HepG2 (cell line): Measurements from ENCODE around the gene RNH1. TPM values are rescaled to one million over a fixed set of nuclear protein-coding genes. Genes with fewer than 3 reads are reported as not detected.

Experiments
- ATAC-seq: fragments of 200-7000 bp; cut with Tn5 transposase; 3 replicates; pipeline ENCODE4 v1.9.1; 2020; ENCODE audit warnings: mild to moderate bottlenecking, moderate library complexity
- BruUV-seq: library from RNA; stranded (reverse); fragments of 400-500 nt; replicated peaks from 2 replicates; lab custom pipeline; 2021; lab: Mats Ljungman, UMichigan
- CTCF ChIA-PET: fragments of 300-600 bp; formaldehyde crosslinking; extraction: SDS; loops from one replicate; lab custom pipeline; 2021; ENCODE audit warnings: low total read pairs, inconsistent platforms, low intra/inter-chr PET ratio; lab: Yijun Ruan, JAX
- POLR2A ChIA-PET: fragments of 350-600 bp; sonication (Branson Sonifier 250); formaldehyde crosslinking; loops from one replicate; lab custom pipeline; 2020; ENCODE audit warnings: antibody characterized with exemption, inconsistent platforms; lab: Yijun Ruan, JAX
- DNase-seq: peaks from one replicate; pipeline ENCODE4 v3.0.0-alpha.2; 2015; ENCODE audit warnings: low spot score
- FAIRE-seq: peaks from 3 replicates; lab custom pipeline; 2011; peaks lifted over from hg19 to GRCh38; lab: Jason Lieb, UNC
- H2AFZ ChIP-seq: one replicate; pipeline ENCODE4 v1.6.1; 2011; ENCODE audit warnings: low read length, inconsistent platforms
- H3K27ac ChIP-seq: fragments of 300-600 bp; 3 replicates; pipeline ENCODE4 v1.8.0; 2011; ENCODE audit warnings: mixed run types, mild to moderate bottlenecking, mixed read lengths, low read length, inconsistent platforms; ENCODE audit not compliant: insufficient read depth; ENCODE audit errors: extremely low read length
- H3K27me3 ChIP-seq, 2 experiments: fragments of 200-600 bp in 1 of 2; 2 replicates in 1 of 2; 3 replicates in 1 of 2; pipeline versions ENCODE4 v1.6.0 to v1.8.0; 2011; ENCODE audit warnings: low read length in 2 of 2, mild to moderate bottlenecking in 2 of 2, moderate library complexity in 2 of 2, inconsistent platforms in 1 of 2; ENCODE audit not compliant: insufficient read depth in 2 of 2, control insufficient read depth in 1 of 2
- H3K36me3 ChIP-seq, 2 experiments: fragments of 200-600 bp in 1 of 2; replicated peaks in 1 of 2; 2 replicates in 1 of 2; 3 replicates in 1 of 2; pipeline versions ENCODE4 v1.5.1 to v1.8.0; 2011; ENCODE audit warnings: low read length in 2 of 2, inconsistent platforms in 1 of 2; ENCODE audit not compliant: insufficient read depth in 2 of 2, control insufficient read depth in 1 of 2
- H3K4me1 ChIP-seq: 2 replicates; pipeline ENCODE4 v1.5.1; 2012; ENCODE audit warnings: low read length, inconsistent platforms; ENCODE audit not compliant: insufficient read depth
- H3K4me2 ChIP-seq: 2 replicates; pipeline ENCODE4 v1.6.0; 2011; ENCODE audit warnings: low read depth, low read length, inconsistent platforms
- H3K4me3 ChIP-seq, 3 experiments: fragments of 200-600 bp in 1 of 3; sonication (generic), shearing (Covaris generic) in 1 of 3; replicated peaks in 1 of 3; 2 replicates each; pipeline ENCODE4 v1.5.1; 2011 to 2016; ENCODE audit warnings: low read length in 3 of 3, inconsistent platforms in 2 of 3, low read depth in 2 of 3, mild to moderate bottlenecking in 2 of 3, control low read depth in 1 of 3, mixed read lengths in 1 of 3; ENCODE audit not compliant: insufficient read depth in 1 of 3
- H3K79me2 ChIP-seq: one replicate; pipeline ENCODE4 v1.6.1; 2011; ENCODE audit warnings: low read length, inconsistent platforms; ENCODE audit not compliant: insufficient read depth
- H3K9ac ChIP-seq: 2 replicates; pipeline ENCODE4 v1.6.0; 2011; ENCODE audit warnings: mild to moderate bottlenecking, low read depth, low read length, inconsistent platforms; ENCODE audit not compliant: insufficient read depth
- H3K9me3 ChIP-seq: 2 replicates; pipeline ENCODE4 v1.5.1; 2012; ENCODE audit warnings: mild to moderate bottlenecking, low read length
- H4K20me1 ChIP-seq: 2 replicates; pipeline ENCODE4 v1.6.0; 2011; ENCODE audit warnings: inconsistent platforms, mild to moderate bottlenecking, low read length, moderate library complexity; ENCODE audit not compliant: insufficient read depth
- CC2D1A ChIP-seq: sonication (generic); formaldehyde crosslinking; IDR thresholded peaks from 2 replicates; pipeline ENCODE4 v1.8.1; 2023; ENCODE audit warnings: mild to moderate bottlenecking, missing genetic modification reagents
- GTF3A ChIP-seq: sonication (generic); formaldehyde crosslinking; conservative IDR thresholded peaks from 2 replicates; pipeline ENCODE4 v1.4.0; 2020; ENCODE audit warnings: mild to moderate bottlenecking, missing genetic modification reagents
- JARID2 ChIP-seq: sonication (generic); formaldehyde crosslinking; IDR thresholded peaks from 2 replicates; pipeline ENCODE4 v1.8.1; 2023; ENCODE audit warnings: missing genetic modification reagents, inconsistent platforms; ENCODE audit not compliant: insufficient replicate concordance
- MEF2D ChIP-seq: sonication (generic); formaldehyde crosslinking; IDR thresholded peaks from 2 replicates; pipeline ENCODE4 v1.5.1; 2020; ENCODE audit warnings: mild to moderate bottlenecking, missing genetic modification reagents
- NCOA1 ChIP-seq: sonication (generic); formaldehyde crosslinking; IDR thresholded peaks from 2 replicates; pipeline ENCODE4 v1.9.0; 2021; ENCODE audit warnings: missing genetic modification reagents
- NFE2L2 ChIP-seq: fragments of 150-350 bp; IDR thresholded peaks from 2 replicates; pipeline ENCODE4 v1.6.1; 2014; ENCODE audit warnings: low read length
- PLRG1 ChIP-seq: fragments of 450-650 bp; conservative IDR thresholded peaks from 2 replicates; pipeline ENCODE4 v1.6.1; 2016
- SIN3A ChIP-seq: IDR thresholded peaks from 2 replicates; pipeline ENCODE4 v1.6.1; 2011; ENCODE audit warnings: low read depth, mild to moderate bottlenecking, control low read depth, low read length, borderline replicate concordance
- SRSF1 ChIP-seq: fragments of 200-400 bp; formaldehyde crosslinking; optimal IDR thresholded peaks from 2 replicates; pipeline ENCODE3; 2017; ENCODE audit warnings: mild to moderate bottlenecking, low read depth, low read length, moderate library complexity
- TCF7 ChIP-seq: sonication (generic); IDR thresholded peaks from 2 replicates; pipeline ENCODE4 v1.6.1; 2016; ENCODE audit warnings: antibody characterized with exemption, low read depth
- ZNF230 ChIP-seq: sonication (generic); formaldehyde crosslinking; IDR thresholded peaks from 2 replicates; pipeline ENCODE4 v1.4.0; 2020; ENCODE audit warnings: mild to moderate bottlenecking, missing genetic modification reagents
- ZNF510 ChIP-seq: sonication (generic); formaldehyde crosslinking; IDR thresholded peaks from 2 replicates; pipeline ENCODE4 v1.4.0; 2020; ENCODE audit warnings: low read depth, mild to moderate bottlenecking, missing genetic modification reagents
- ZNF619 ChIP-seq: sonication (generic); formaldehyde crosslinking; IDR thresholded peaks from 2 replicates; pipeline ENCODE4 v1.4.0; 2020; ENCODE audit warnings: mild to moderate bottlenecking, missing genetic modification reagents
- ZNF737 ChIP-seq: sonication (generic); formaldehyde crosslinking; IDR thresholded peaks from 2 replicates; pipeline ENCODE4 v1.5.0; 2020; ENCODE audit warnings: missing genetic modification reagents, mild to moderate bottlenecking, borderline replicate concordance
- WGBS: methylation state at CpG from one replicate; pipeline ENCODE4 v1.1.6; 2017; ENCODE audit warnings: low lambda C conversion rate; 5-methylcytosine and 5-hydroxymethylcytosine counted together
- in situ Hi-C: cut with HindIII; loops from 2 replicates; pipeline ENCODE4 v1.10.0; 2017; ENCODE audit warnings: low pct_unique_long_range_greater_than_20kb; ENCODE audit not compliant: extremely low pct_ligation_motif_present
- intact Hi-C: fragments of 100-400 bp; cut with micrococcal nuclease; formaldehyde crosslinking; loops from one replicate; pipeline ENCODE4 v1.10.0; 2022; ENCODE audit not compliant: unreplicated experiment
- polyA plus RNA-seq, 8 experiments: library from polyadenylated mRNA; depleted of rRNA in 3 of 8; stranded (reverse) in 7 of 8; unstranded in 1 of 8; fragments of >200 nt; fragmentation: Illumina TruSeq in 4 of 8; extraction: Trizol in 4 of 8; gene quantifications; 2 replicates each; pipeline versions ENCODE4 v1.2.1 to v1.2.3, GENCODE V29; 2011 to 2016; ENCODE audit warnings: low read depth in 4 of 8, missing spikeins in 1 of 8, mixed read lengths in 1 of 8; ENCODE audit not compliant: insufficient read depth in 1 of 8
- total RNA-seq, 5 experiments: library from RNA; depleted of rRNA; stranded (reverse); fragments of >200 nt; fragmentation: Illumina TruSeq; extraction: Trizol; gene quantifications; 2 replicates each; pipeline ENCODE4 v1.2.3, GENCODE V29; 2016; ENCODE audit warnings: low read depth in 1 of 5
- TF ChIP-seq, protein P1 (sequence below): sonication (generic); formaldehyde crosslinking; IDR thresholded peaks from 2 replicates; pipeline ENCODE4 v1.4.0; 2020; ENCODE audit warnings: missing genetic modification reagents
- TF ChIP-seq, protein P2 (sequence below): IDR thresholded peaks from 2 replicates; pipeline ENCODE4 v1.6.1; 2016
- TF ChIP-seq, protein P3 (sequence below): IDR thresholded peaks from 2 replicates; pipeline ENCODE4 v1.6.1; 2016; ENCODE audit warnings: low read depth, missing genetic modification reagents, missing compliant biosample characterization

Gene RNH1
- total and polyA plus RNA-seq, 2 of the 13 experiments (the other 11 are each of a cell fraction or from before 2014, with no cell fraction given): 36.0 to 74.1 TPM

DNA sequence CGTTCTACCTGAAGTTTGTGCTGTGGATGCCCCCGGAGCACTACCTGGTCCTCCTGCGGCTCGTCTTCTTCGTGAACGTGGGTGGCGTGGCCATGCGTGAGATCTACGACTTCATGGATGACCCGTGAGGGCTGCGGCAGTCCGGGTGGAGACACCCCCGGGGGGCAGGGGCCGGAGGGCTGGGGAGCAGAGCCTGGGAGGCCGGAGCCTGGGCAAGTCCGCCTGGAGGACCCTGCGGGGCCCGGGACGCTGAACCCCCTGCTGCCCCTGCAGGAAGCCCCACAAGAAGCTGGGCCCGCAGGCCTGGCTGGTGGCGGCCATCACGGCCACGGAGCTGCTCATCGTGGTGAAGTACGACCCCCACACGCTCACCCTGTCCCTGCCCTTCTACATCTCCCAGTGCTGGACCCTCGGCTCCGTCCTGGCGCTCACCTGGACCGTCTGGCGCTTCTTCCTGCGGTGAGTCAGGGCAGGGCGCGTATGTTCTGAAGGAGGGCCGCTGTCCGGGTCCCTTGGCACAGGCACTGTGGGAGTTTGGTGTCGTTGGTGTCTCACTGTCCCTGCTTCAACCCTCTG, 17.3 kb downstream of the RNH1 start:
- no peaks in the 10 kb centered on the region for H3K4me1 ChIP-seq
- BruUV-seq: no TSS peak
- no peak overlapping the region for H2AFZ ChIP-seq
- H3K9me3 ChIP-seq: no peaks in the 10 kb centered on the region
- no peaks in the 10 kb centered on the region for H4K20me1 ChIP-seq
- H3K27ac ChIP-seq: no peak overlapping the region
- H3K79me2 ChIP-seq: peaks cover 3% of the 10 kb centered on the region
- no peak overlapping the region for H3K4me2 ChIP-seq
- intact Hi-C loops (no loop called here), in situ Hi-C loops (no loop called here)
- over 99% methylated on average over 20 of the region's 37 CpGs for WGBS
- H3K36me3 ChIP-seq: peaks cover 10 to 14% of the 10 kb centered on the region in 2 experiments; a peak in 2 of 5 replicates
- ATAC-seq (no peak), DNase-seq (no peak), FAIRE-seq (no peak)
- CTCF ChIA-PET: no interaction called here
- TF ChIP-seq, protein P1, sequence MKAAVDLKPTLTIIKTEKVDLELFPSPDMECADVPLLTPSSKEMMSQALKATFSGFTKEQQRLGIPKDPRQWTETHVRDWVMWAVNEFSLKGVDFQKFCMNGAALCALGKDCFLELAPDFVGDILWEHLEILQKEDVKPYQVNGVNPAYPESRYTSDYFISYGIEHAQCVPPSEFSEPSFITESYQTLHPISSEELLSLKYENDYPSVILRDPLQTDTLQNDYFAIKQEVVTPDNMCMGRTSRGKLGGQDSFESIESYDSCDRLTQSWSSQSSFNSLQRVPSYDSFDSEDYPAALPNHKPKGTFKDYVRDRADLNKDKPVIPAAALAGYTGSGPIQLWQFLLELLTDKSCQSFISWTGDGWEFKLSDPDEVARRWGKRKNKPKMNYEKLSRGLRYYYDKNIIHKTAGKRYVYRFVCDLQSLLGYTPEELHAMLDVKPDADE (CRISPR knock-in tag): no peak
- TF ChIP-seq JARID2 (CRISPR knock-in tag) (no peak), NFE2L2 (no peak), GTF3A (no peak), SIN3A (no peak), SRSF1 (no peak), CC2D1A (CRISPR knock-in tag) (no peak), PLRG1 (no peak), ZNF510 (CRISPR knock-in tag) (no peak), TCF7 (no peak), MEF2D (no peak), ZNF737 (CRISPR knock-in tag) (no peak), ZNF230 (no peak), NCOA1 (CRISPR knock-in tag) (no peak), ZNF619 (no peak)
- TF ChIP-seq, protein P2, sequence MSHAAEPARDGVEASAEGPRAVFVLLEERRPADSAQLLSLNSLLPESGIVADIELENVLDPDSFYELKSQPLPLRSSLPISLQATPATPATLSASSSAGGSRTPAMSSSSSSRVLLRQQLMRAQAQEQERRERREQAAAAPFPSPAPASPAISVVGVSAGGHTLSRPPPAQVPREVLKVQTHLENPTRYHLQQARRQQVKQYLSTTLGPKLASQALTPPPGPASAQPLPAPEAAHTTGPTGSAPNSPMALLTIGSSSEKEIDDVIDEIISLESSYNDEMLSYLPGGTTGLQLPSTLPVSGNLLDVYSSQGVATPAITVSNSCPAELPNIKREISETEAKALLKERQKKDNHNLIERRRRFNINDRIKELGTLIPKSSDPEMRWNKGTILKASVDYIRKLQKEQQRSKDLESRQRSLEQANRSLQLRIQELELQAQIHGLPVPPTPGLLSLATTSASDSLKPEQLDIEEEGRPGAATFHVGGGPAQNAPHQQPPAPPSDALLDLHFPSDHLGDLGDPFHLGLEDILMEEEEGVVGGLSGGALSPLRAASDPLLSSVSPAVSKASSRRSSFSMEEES (CRISPR knock-in tag): no peak
- TF ChIP-seq, protein P3, sequence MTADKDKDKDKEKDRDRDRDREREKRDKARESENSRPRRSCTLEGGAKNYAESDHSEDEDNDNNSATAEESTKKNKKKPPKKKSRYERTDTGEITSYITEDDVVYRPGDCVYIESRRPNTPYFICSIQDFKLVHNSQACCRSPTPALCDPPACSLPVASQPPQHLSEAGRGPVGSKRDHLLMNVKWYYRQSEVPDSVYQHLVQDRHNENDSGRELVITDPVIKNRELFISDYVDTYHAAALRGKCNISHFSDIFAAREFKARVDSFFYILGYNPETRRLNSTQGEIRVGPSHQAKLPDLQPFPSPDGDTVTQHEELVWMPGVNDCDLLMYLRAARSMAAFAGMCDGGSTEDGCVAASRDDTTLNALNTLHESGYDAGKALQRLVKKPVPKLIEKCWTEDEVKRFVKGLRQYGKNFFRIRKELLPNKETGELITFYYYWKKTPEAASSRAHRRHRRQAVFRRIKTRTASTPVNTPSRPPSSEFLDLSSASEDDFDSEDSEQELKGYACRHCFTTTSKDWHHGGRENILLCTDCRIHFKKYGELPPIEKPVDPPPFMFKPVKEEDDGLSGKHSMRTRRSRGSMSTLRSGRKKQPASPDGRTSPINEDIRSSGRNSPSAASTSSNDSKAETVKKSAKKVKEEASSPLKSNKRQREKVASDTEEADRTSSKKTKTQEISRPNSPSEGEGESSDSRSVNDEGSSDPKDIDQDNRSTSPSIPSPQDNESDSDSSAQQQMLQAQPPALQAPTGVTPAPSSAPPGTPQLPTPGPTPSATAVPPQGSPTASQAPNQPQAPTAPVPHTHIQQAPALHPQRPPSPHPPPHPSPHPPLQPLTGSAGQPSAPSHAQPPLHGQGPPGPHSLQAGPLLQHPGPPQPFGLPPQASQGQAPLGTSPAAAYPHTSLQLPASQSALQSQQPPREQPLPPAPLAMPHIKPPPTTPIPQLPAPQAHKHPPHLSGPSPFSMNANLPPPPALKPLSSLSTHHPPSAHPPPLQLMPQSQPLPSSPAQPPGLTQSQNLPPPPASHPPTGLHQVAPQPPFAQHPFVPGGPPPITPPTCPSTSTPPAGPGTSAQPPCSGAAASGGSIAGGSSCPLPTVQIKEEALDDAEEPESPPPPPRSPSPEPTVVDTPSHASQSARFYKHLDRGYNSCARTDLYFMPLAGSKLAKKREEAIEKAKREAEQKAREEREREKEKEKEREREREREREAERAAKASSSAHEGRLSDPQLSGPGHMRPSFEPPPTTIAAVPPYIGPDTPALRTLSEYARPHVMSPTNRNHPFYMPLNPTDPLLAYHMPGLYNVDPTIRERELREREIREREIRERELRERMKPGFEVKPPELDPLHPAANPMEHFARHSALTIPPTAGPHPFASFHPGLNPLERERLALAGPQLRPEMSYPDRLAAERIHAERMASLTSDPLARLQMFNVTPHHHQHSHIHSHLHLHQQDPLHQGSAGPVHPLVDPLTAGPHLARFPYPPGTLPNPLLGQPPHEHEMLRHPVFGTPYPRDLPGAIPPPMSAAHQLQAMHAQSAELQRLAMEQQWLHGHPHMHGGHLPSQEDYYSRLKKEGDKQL (CRISPR knock-in tag): no peak
- no peaks in the 10 kb centered on the region for H3K27me3 ChIP-seq
- H3K9ac ChIP-seq: no peak overlapping the region
- no peak overlapping the region for H3K4me3 ChIP-seq
- POLR2A ChIA-PET: no interaction called here
